HG03159 (cell line): ENCODE results near the gene KRTAP20-2.

Experiments used
- ATAC-seq: cut with Tn5 transposase; IDR thresholded peaks from one replicate; pipeline ENCODE4 v1.9.1; 2021; ENCODE audit warnings: mild to moderate bottlenecking, moderate library complexity; ENCODE audit not compliant: unreplicated experiment

KRTAP20-2 gene

GRCh38 chr21:30672985-30673650 is 38.1 kb downstream of the KRTAP20-2 start:
- ATAC-seq = no peak

GRCh38 chr21:30674312-30674711 is 39.3 kb downstream of the KRTAP20-2 start:
- no peak for ATAC-seq

- ATAC-seq = no peak
These were observed 41.7 kb downstream of the KRTAP20-2 start for GRCh38 chr21:30676737-30677136.

GRCh38 chr21:30680586-30680985 is 45.6 kb downstream of the KRTAP20-2 start:
- no peak for ATAC-seq

- no peak for ATAC-seq
These were observed 49.5 kb downstream of the KRTAP20-2 start for GRCh38 chr21:30684506-30684905.
